NCI-H2107 treated with DMSO at 0.1 percent for 48 hours (cell line): ENCODE results near the gene ANTXR2.
A peak's percentile ranks its signal among the peaks of the same experiment; 100 is the strongest.
"Not testable (repeated sequence)": the region's sequence is repeated elsewhere in the genome, so short reads cannot be mapped to it uniquely, and the experiment has no call there.

Experiments used
- DNase-seq: peaks from one replicate; lab custom pipeline; 2025; ENCODE audit not compliant: unreplicated experiment; lab: John Stamatoyannopoulos, UW

ANTXR2 gene

GRCh38 chr4:80072744-80073472 is at the start of gene ANTXR2:
Gene ANTXR2 (minus strand): TSS chr4:80073229. CDS start chr4:80072560, 669 bp downstream.
- peak; percentile 3 for DNase-seq

- not testable (repeated sequence) for DNase-seq
Observed at GRCh38 chr4:80121815-80122214, 48.8 kb upstream of the ANTXR2 start.

- DNase-seq = not testable (repeated sequence)
Observed at GRCh38 chr4:80119620-80120019, 46.6 kb upstream of the ANTXR2 start.

GRCh38 chr4:80116516-80116915 is 43.5 kb upstream of the ANTXR2 start:
- DNase-seq = no peak

GRCh38 chr4:80115368-80116181 is 42.5 kb upstream of the ANTXR2 start:
- DNase-seq = no peak

GRCh38 chr4:80114732-80115265 is 41.8 kb upstream of the ANTXR2 start:
- no peak for DNase-seq

GRCh38 chr4:80113615-80114014 is 40.6 kb upstream of the ANTXR2 start:
- DNase-seq = no peak

GRCh38 chr4:80112236-80112635 is 39.2 kb upstream of the ANTXR2 start:
- no peak for DNase-seq

GRCh38 chr4:80111276-80111675 is 38.2 kb upstream of the ANTXR2 start:
- DNase-seq = no peak

- no peak for DNase-seq
Observed at GRCh38 chr4:80107374-80107773, 34.3 kb upstream of the ANTXR2 start.

- DNase-seq = no peak
Observed at GRCh38 chr4:80104927-80105326, 31.9 kb upstream of the ANTXR2 start.

GRCh38 chr4:80103629-80104028 is 30.6 kb upstream of the ANTXR2 start:
- no peak for DNase-seq

- no peak for DNase-seq
Observed at GRCh38 chr4:80101792-80102116, 28.7 kb upstream of the ANTXR2 start.

- no peak for DNase-seq
Observed at GRCh38 chr4:80101071-80101791, 28.2 kb upstream of the ANTXR2 start.

- DNase-seq = no peak
Observed at GRCh38 chr4:80099671-80100070, 26.6 kb upstream of the ANTXR2 start.

- DNase-seq = no peak
Observed at GRCh38 chr4:80098635-80099034, 25.6 kb upstream of the ANTXR2 start.

- no peak for DNase-seq
Observed at GRCh38 chr4:80097400-80098177, 24.6 kb upstream of the ANTXR2 start.

- DNase-seq = no peak
Observed at GRCh38 chr4:80096175-80096850, 23.3 kb upstream of the ANTXR2 start.

- no peak for DNase-seq
Observed at GRCh38 chr4:80094191-80094590, 21.2 kb upstream of the ANTXR2 start.

- no peak for DNase-seq
Observed at GRCh38 chr4:80093563-80093962, 20.5 kb upstream of the ANTXR2 start.
